ENCODE results near the gene SETD4. TPM values are rescaled to one million over a fixed set of nuclear protein-coding genes. Genes with fewer than 3 reads are reported as not detected.

The SETD4 gene
- total and polyA plus RNA-seq, 2 donors (not counting 1 experiment from before 2014, with no cell fraction given), result 10.7 to 17.2 TPM

GRCh38 chr21:36048357-36048756, 12.0 kb downstream of the SETD4 start:
- TF ChIP-seq EZH2 (IDR thresholded peaks at IDR 0.05; ENCODE audit: low read length, missing control alignments) (no peak), CTCF (conservative IDR thresholded peaks at IDR 0.05 in 1 of 2, IDR thresholded peaks at IDR 0.05 in 1 of 2; ENCODE audit: low read depth in 1 of 2, low read length in 2 of 2) (no peak)
- no peaks in the 10 kb centered on the region for H4K20me1 ChIP-seq (ENCODE audit: control insufficient read depth, extremely low read depth, insufficient read depth, low read length)
- H3K9ac ChIP-seq (ENCODE audit: insufficient read depth, low read length), result no peak overlapping the region
- H3K9me3 ChIP-seq (ENCODE audit: control insufficient read depth, insufficient read depth, low read depth, low read length), result no peaks in the 10 kb centered on the region
- no peak overlapping the region for H3K4me3 ChIP-seq (replicated peaks in 1 of 4; ENCODE audit: control extremely low read depth in 1 of 4, insufficient read depth in 1 of 4, low read depth in 3 of 4, low read length in 4 of 4)
- no peak overlapping the region for H3K27ac ChIP-seq (ENCODE audit: insufficient read depth, low read length)
- H3K4me1 ChIP-seq (ENCODE audit: control insufficient read depth, extremely low read depth, insufficient read depth, low read length), result no peaks in the 10 kb centered on the region
- no peak overlapping the region for H2AFZ ChIP-seq (ENCODE audit: low read length)
- H3K27me3 ChIP-seq (ENCODE audit: control insufficient read depth, insufficient read depth, low read length), result no peaks in the 10 kb centered on the region
- no peak for DNase-seq (ENCODE audit: low read depth in 2 of 2)
- H3K36me3 ChIP-seq (ENCODE audit: control insufficient read depth, insufficient read depth, low read length), result peaks cover 24% of the 10 kb centered on the region
- H3K79me2 ChIP-seq (ENCODE audit: control insufficient read depth, insufficient read depth, low read length), result no peaks in the 10 kb centered on the region
- H3K4me2 ChIP-seq (ENCODE audit: extremely low read depth, insufficient read depth, low read length), result no peak overlapping the region

- no peak overlapping the region for H3K4me3 ChIP-seq (replicated peaks in 1 of 4; ENCODE audit: control extremely low read depth in 1 of 4, insufficient read depth in 1 of 4, low read depth in 3 of 4, low read length in 4 of 4)
Observed at GRCh38 chr21:36047139-36047538, 13.2 kb downstream of the SETD4 start.

GRCh38 chr21:36045993-36046392, 14.3 kb downstream of the SETD4 start:
- H3K36me3 ChIP-seq (ENCODE audit: control insufficient read depth, insufficient read depth, low read length), result peaks cover 18% of the 10 kb centered on the region
- DNase-seq (ENCODE audit: low read depth in 2 of 2), result no peak

More at GRCh38 chr21:36047139-36047538, 13.2 kb downstream of the SETD4 start:
- Histone ChIP-seq H3K27ac (ENCODE audit: insufficient read depth, low read length) (no peak overlapping the region), H2AFZ (ENCODE audit: low read length) (no peak overlapping the region), H3K4me2 (ENCODE audit: extremely low read depth, insufficient read depth, low read length) (no peak overlapping the region), H3K9me3 (ENCODE audit: control insufficient read depth, insufficient read depth, low read depth, low read length) (no peaks in the 10 kb centered on the region), H3K79me2 (ENCODE audit: control insufficient read depth, insufficient read depth, low read length) (no peaks in the 10 kb centered on the region), H3K4me1 (ENCODE audit: control insufficient read depth, extremely low read depth, insufficient read depth, low read length) (no peaks in the 10 kb centered on the region), H3K27me3 (ENCODE audit: control insufficient read depth, insufficient read depth, low read length) (no peaks in the 10 kb centered on the region), H4K20me1 (ENCODE audit: control insufficient read depth, extremely low read depth, insufficient read depth, low read length) (no peaks in the 10 kb centered on the region), H3K36me3 (ENCODE audit: control insufficient read depth, insufficient read depth, low read length) (peaks cover 19% of the 10 kb centered on the region), H3K9ac (ENCODE audit: insufficient read depth, low read length) (no peak overlapping the region)
- DNase-seq (ENCODE audit: low read depth in 2 of 2), result no peak
- no peak for TF ChIP-seq CTCF (conservative IDR thresholded peaks at IDR 0.05 in 1 of 2, IDR thresholded peaks at IDR 0.05 in 1 of 2; ENCODE audit: low read depth in 1 of 2, low read length in 2 of 2)
- no peak for TF ChIP-seq EZH2 (IDR thresholded peaks at IDR 0.05; ENCODE audit: low read length, missing control alignments)

More at GRCh38 chr21:36045993-36046392, 14.3 kb downstream of the SETD4 start:
- H3K9me3 ChIP-seq (ENCODE audit: control insufficient read depth, insufficient read depth, low read depth, low read length), result no peaks in the 10 kb centered on the region
- H3K9ac ChIP-seq (ENCODE audit: insufficient read depth, low read length), result no peak overlapping the region
- H4K20me1 ChIP-seq (ENCODE audit: control insufficient read depth, extremely low read depth, insufficient read depth, low read length), result no peaks in the 10 kb centered on the region
- no peaks in the 10 kb centered on the region for H3K27me3 ChIP-seq (ENCODE audit: control insufficient read depth, insufficient read depth, low read length)
- H3K4me3 ChIP-seq (replicated peaks in 1 of 4; ENCODE audit: control extremely low read depth in 1 of 4, insufficient read depth in 1 of 4, low read depth in 3 of 4, low read length in 4 of 4), result no peak overlapping the region
- no peaks in the 10 kb centered on the region for H3K4me1 ChIP-seq (ENCODE audit: control insufficient read depth, extremely low read depth, insufficient read depth, low read length)
- no peak overlapping the region for H3K27ac ChIP-seq (ENCODE audit: insufficient read depth, low read length)
- H3K79me2 ChIP-seq (ENCODE audit: control insufficient read depth, insufficient read depth, low read length), result no peaks in the 10 kb centered on the region
- TF ChIP-seq CTCF (conservative IDR thresholded peaks at IDR 0.05 in 1 of 2, IDR thresholded peaks at IDR 0.05 in 1 of 2; ENCODE audit: low read depth in 1 of 2, low read length in 2 of 2), result no peak
- no peak for TF ChIP-seq EZH2 (IDR thresholded peaks at IDR 0.05; ENCODE audit: low read length, missing control alignments)
- H2AFZ ChIP-seq (ENCODE audit: low read length), result no peak overlapping the region
- no peak overlapping the region for H3K4me2 ChIP-seq (ENCODE audit: extremely low read depth, insufficient read depth, low read length)
